ENCODE data around the gene AGTPBP1.

AGTPBP1 gene

GRCh38 chr9:85645909-85646627, 95.7 kb downstream of the AGTPBP1 start:
- no peak overlapping the region for H3K4me3 ChIP-seq
- in situ Hi-C loops (cut with MboI; ENCODE audit: low sequenced_read_pairs): no loop called here
- 0 out of 2 replicates have a peak, but pooled peaks cover 4% of the 10 kb centered on the region for H3K36me3 ChIP-seq (replicated peaks)

DNA sequence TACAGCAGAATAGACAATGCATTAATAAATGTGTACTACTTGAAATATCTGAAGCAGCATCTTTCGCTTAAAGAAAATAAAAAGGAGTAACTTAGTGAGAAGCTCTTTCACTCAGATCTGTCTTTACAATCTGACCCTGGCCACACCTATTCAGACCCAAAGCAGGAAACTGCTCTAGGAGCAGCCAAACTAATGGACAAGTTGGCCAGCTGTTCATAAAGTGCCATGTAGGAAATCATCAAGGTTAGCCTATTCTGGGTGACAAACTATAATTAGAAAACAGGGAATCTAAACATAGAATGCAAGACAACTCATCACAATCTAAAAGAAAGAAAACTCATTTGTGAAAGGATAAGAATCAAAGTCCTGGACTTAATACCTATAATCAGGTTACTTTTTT, 101.3 kb downstream of the AGTPBP1 start:
- no peak overlapping the region for H3K4me3 ChIP-seq
- H3K36me3 ChIP-seq (replicated peaks): 0 out of 2 replicates have a peak, but pooled peaks cover 4% of the 10 kb centered on the region
- H3K27me3 ChIP-seq (ENCODE audit: low read depth): no peaks in the 10 kb centered on the region
- H3K4me1 ChIP-seq: no peaks in the 10 kb centered on the region
- in situ Hi-C loops (cut with MboI; ENCODE audit: low sequenced_read_pairs): no loop called here
- H3K9me3 ChIP-seq: no peaks in the 10 kb centered on the region
- no peak for DNase-seq (ENCODE audit: low spot score in 2 of 2)

More at GRCh38 chr9:85645909-85646627, 95.7 kb downstream of the AGTPBP1 start:
- DNase-seq (ENCODE audit: low spot score in 2 of 2): no peak
- H3K9me3 ChIP-seq: no peaks in the 10 kb centered on the region
- H3K27me3 ChIP-seq (ENCODE audit: low read depth): no peaks in the 10 kb centered on the region
- H3K4me1 ChIP-seq: peaks cover 4% of the 10 kb centered on the region; the same call in 1 of the 2 replicates

DNA sequence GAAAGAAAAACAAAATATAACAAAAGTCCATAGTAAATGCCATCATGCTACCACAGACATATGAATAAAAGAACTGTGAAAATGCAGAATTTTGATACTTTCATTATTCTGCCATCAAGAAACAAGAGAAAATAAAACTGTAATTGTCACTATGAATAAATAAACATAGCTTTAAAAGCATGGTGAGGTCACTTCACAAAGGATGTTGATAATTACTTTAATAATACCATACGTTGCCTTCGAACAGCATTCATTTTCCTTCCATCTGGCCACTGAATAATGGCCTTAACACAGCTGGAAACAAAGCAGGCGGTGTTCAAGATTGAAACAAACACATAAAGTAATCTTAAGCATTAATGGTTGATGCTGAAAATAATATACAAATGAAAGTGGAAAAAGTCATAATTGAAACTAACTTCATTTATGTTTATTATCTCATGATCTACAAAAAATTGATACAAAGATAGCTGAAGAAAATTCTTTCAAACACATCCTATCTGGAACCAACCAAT, 102.0 kb downstream of the AGTPBP1 start:
- H3K4me3 ChIP-seq: no peak overlapping the region
- in situ Hi-C loops (cut with MboI; ENCODE audit: low sequenced_read_pairs): no loop called here
- DNase-seq (ENCODE audit: low spot score in 2 of 2): no peak
- H3K4me1 ChIP-seq: no peaks in the 10 kb centered on the region
- H3K9me3 ChIP-seq: no peaks in the 10 kb centered on the region
- no peaks in the 10 kb centered on the region for H3K36me3 ChIP-seq (replicated peaks)
- H3K27me3 ChIP-seq (ENCODE audit: low read depth): no peaks in the 10 kb centered on the region

DNA sequence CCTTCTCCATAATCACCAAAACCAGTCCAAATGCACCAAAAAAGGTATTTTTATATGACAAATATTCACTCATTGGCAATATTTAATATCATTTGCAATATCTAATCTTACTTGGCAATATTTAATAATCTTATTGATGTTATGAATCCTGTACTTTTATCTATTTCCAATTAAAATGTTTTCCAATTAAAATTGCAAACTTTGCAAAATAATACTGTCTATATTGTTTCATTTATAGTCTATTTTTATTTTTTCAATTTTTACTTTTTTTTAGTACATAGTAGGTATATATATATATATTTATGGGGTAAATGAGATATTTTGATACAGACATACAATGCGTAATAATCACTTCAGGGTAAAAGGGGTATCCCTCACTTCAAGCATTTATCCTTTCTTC, 109.9 kb downstream of the AGTPBP1 start:
- Histone ChIP-seq H3K9me3 (no peaks in the 10 kb centered on the region), H3K27me3 (ENCODE audit: low read depth) (no peaks in the 10 kb centered on the region), H3K4me3 (no peak overlapping the region), H3K36me3 (replicated peaks) (0 out of 2 replicates have a peak, but pooled peaks cover 4% of the 10 kb centered on the region), H3K4me1 (0 out of 2 replicates have a peak, but pooled peaks cover 2% of the 10 kb centered on the region)
- DNase-seq (ENCODE audit: low spot score in 2 of 2): no peak
- in situ Hi-C loops (cut with MboI; ENCODE audit: low sequenced_read_pairs): no loop called here

DNA sequence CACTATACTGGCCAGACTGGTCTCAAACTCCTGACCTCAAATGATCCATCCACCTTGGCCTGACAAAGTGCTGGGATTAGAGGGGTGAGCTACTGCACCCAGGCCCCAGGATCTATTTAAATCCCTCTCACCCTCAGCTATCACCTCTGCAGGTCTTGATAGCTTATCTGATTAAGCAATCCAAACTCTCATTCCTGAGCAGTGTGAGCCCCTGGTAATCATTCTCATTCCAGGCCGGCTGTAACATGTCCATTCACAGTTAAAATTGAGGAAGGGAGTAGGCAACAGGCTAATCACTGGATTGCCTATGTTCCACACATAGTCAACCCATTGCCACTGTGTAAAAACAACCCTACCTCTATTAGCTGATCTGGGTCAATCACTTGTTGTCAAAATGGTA, 111.1 kb downstream of the AGTPBP1 start:
- Histone ChIP-seq H3K36me3 (replicated peaks) (0 out of 2 replicates have a peak, but pooled peaks cover 4% of the 10 kb centered on the region), H3K27me3 (ENCODE audit: low read depth) (no peaks in the 10 kb centered on the region), H3K9me3 (no peaks in the 10 kb centered on the region), H3K4me1 (0 out of 2 replicates have a peak, but pooled peaks cover 2% of the 10 kb centered on the region), H3K4me3 (no peak overlapping the region)
- no peak for DNase-seq (ENCODE audit: low spot score in 2 of 2)
- in situ Hi-C loops (cut with MboI; ENCODE audit: low sequenced_read_pairs): no loop called here

GRCh38 chr9:85617141-85617670, 124.5 kb downstream of the AGTPBP1 start:
- H3K4me3 ChIP-seq: no peak overlapping the region
- no peak for DNase-seq (ENCODE audit: low spot score in 2 of 2)
- no peaks in the 10 kb centered on the region for H3K27me3 ChIP-seq (ENCODE audit: low read depth)
- no peaks in the 10 kb centered on the region for H3K9me3 ChIP-seq
- H3K4me1 ChIP-seq: no peaks in the 10 kb centered on the region
- H3K36me3 ChIP-seq (replicated peaks): no peaks in the 10 kb centered on the region
- in situ Hi-C loops (cut with MboI; ENCODE audit: low sequenced_read_pairs): no loop called here

- Histone ChIP-seq H3K4me1 (no peaks in the 10 kb centered on the region), H3K27me3 (ENCODE audit: low read depth) (no peaks in the 10 kb centered on the region), H3K4me3 (no peak overlapping the region), H3K36me3 (replicated peaks) (no peaks in the 10 kb centered on the region), H3K9me3 (no peaks in the 10 kb centered on the region)
- in situ Hi-C loops (cut with MboI; ENCODE audit: low sequenced_read_pairs): no loop called here
- no peak for DNase-seq (ENCODE audit: low spot score in 2 of 2)
Observed at GRCh38 chr9:85615792-85616191, 126.0 kb downstream of the AGTPBP1 start.

GRCh38 chr9:85610074-85610860, 131.5 kb downstream of the AGTPBP1 start:
- peak; percentile 44 to 49 for DNase-seq (ENCODE audit: low spot score in 2 of 2)
- Histone ChIP-seq H3K4me1 (no peaks in the 10 kb centered on the region), H3K4me3 (no peak overlapping the region), H3K27me3 (ENCODE audit: low read depth) (no peaks in the 10 kb centered on the region), H3K36me3 (replicated peaks) (no peaks in the 10 kb centered on the region), H3K9me3 (no peaks in the 10 kb centered on the region)
- in situ Hi-C loops (cut with MboI; ENCODE audit: low sequenced_read_pairs): no loop called here

GRCh38 chr9:85605905-85606304, 135.8 kb downstream of the AGTPBP1 start:
- Histone ChIP-seq H3K36me3 (replicated peaks) (no peaks in the 10 kb centered on the region), H3K9me3 (no peaks in the 10 kb centered on the region), H3K4me1 (no peaks in the 10 kb centered on the region), H3K4me3 (no peak overlapping the region), H3K27me3 (ENCODE audit: low read depth) (no peaks in the 10 kb centered on the region)
- in situ Hi-C loops (cut with MboI; ENCODE audit: low sequenced_read_pairs): no loop called here
- DNase-seq (ENCODE audit: low spot score in 2 of 2): no peak

DNA sequence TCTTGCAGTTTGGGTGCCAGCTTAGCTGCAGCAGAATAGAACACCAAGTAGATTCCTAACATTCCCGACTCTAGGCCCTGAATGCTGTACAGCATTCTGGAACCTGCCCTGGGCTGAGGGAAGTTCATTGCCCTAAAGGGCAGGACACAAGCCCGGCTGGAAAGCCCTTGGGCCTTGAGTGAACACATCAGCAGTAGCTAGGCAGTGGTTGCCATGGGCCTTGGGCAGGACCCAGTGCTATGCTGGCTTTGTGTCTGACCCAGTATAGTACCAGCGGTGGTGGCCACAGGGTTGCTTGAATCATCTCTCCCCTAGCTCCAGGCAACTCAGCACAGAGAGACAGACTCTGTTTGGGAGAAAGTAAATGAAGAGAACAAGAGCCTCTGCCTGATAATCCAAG, 137.8 kb downstream of the AGTPBP1 start:
- no peak for DNase-seq (ENCODE audit: low spot score in 2 of 2)
- Histone ChIP-seq H3K36me3 (replicated peaks) (no peaks in the 10 kb centered on the region), H3K4me3 (no peak overlapping the region), H3K4me1 (no peaks in the 10 kb centered on the region), H3K9me3 (no peaks in the 10 kb centered on the region), H3K27me3 (ENCODE audit: low read depth) (no peaks in the 10 kb centered on the region)
- in situ Hi-C loops (cut with MboI; ENCODE audit: low sequenced_read_pairs): no loop called here

GRCh38 chr9:85602742-85603141, 139.0 kb downstream of the AGTPBP1 start:
- in situ Hi-C loops (cut with MboI; ENCODE audit: low sequenced_read_pairs): no loop called here
- Histone ChIP-seq H3K4me1 (no peaks in the 10 kb centered on the region), H3K36me3 (replicated peaks) (no peaks in the 10 kb centered on the region), H3K4me3 (no peak overlapping the region), H3K9me3 (no peaks in the 10 kb centered on the region), H3K27me3 (ENCODE audit: low read depth) (no peaks in the 10 kb centered on the region)
- no peak for DNase-seq (ENCODE audit: low spot score in 2 of 2)

DNA sequence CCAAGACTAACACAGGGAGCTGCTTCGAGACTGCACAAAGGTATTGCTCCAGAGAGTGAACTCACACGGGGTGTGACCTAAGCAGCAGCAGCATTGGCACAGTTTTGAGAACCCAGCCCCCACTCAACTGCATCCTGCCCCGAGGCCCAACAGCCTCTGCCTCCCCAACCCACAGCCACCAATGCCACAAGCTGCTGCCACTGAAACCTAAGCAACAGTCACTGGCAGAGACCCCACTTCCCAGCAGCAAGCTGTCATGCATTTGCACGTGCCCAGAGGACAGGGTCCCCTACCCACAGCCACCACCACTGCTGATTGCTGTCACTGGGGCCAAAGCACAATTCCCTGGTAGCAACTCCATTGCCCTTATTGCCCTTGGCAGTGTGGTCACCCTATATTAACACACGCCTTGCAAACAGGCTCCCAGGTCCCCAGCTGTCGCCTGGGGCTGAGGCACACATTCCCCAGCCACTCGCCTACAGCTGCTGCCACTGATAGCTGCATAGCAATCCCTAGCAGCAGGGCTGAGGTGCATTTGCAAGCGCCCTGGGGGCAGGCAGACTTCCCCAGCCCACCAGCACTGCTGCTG, 141.0 kb downstream of the AGTPBP1 start:
- H3K36me3 ChIP-seq (replicated peaks): no peaks in the 10 kb centered on the region
- H3K9me3 ChIP-seq: no peaks in the 10 kb centered on the region
- no peaks in the 10 kb centered on the region for H3K4me1 ChIP-seq
- no peak for DNase-seq (ENCODE audit: low spot score in 2 of 2)
- H3K27me3 ChIP-seq (ENCODE audit: low read depth): no peaks in the 10 kb centered on the region; the same call in 1 of the 2 replicates
- in situ Hi-C loops (cut with MboI; ENCODE audit: low sequenced_read_pairs): no loop called here
- H3K4me3 ChIP-seq: no peak overlapping the region

DNA sequence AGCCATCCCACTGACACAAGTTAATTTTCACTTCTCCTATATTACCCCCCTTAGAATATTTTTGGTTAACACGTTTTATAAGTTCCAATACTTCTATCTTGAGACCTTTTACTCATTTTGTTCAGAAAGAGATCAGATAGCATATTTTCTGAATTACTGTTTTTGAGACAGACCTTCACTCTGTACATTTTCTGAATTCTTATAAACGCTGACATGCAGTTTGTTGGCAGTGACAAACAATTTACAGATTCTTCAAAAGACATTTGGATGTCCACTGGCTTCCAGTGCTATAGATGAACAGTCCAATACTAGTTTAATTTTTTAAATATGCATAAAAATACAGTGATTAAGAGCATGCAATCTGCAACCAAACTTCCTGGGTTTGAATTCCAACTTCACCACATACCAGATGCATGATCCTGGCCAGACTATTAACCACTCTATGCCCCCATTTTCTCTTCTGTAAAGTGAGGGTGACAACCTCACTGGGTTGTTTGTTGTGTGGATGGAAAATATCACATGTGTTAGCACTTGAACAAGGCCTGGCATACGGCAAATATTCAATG, 142.1 kb downstream of the AGTPBP1 start:
- in situ Hi-C loops (cut with MboI; ENCODE audit: low sequenced_read_pairs): no loop called here
- no peak overlapping the region for H3K4me3 ChIP-seq
- H3K36me3 ChIP-seq (replicated peaks): no peaks in the 10 kb centered on the region
- no peaks in the 10 kb centered on the region for H3K9me3 ChIP-seq
- H3K4me1 ChIP-seq: no peaks in the 10 kb centered on the region
- no peaks in the 10 kb centered on the region; the same call in 1 of the 2 replicates for H3K27me3 ChIP-seq (ENCODE audit: low read depth)
- DNase-seq (ENCODE audit: low spot score in 2 of 2): no peak
